CD4-positive, alpha-beta T cell treated with Interleukin-6 at 100 ng/mL for 8 hours (primary cell): ENCODE measurements around the gene SOAT1.
"Not testable (repeated sequence)": the region's sequence is repeated elsewhere in the genome, so short reads cannot be mapped to it uniquely, and the experiment has no call there.

Experiments
- DNase-seq: peaks from one replicate; pipeline ENCODE4 v3.0.0-alpha.2; 2020; ENCODE audit warnings: mixed read lengths, low spot score

SOAT1 gene

DNA sequence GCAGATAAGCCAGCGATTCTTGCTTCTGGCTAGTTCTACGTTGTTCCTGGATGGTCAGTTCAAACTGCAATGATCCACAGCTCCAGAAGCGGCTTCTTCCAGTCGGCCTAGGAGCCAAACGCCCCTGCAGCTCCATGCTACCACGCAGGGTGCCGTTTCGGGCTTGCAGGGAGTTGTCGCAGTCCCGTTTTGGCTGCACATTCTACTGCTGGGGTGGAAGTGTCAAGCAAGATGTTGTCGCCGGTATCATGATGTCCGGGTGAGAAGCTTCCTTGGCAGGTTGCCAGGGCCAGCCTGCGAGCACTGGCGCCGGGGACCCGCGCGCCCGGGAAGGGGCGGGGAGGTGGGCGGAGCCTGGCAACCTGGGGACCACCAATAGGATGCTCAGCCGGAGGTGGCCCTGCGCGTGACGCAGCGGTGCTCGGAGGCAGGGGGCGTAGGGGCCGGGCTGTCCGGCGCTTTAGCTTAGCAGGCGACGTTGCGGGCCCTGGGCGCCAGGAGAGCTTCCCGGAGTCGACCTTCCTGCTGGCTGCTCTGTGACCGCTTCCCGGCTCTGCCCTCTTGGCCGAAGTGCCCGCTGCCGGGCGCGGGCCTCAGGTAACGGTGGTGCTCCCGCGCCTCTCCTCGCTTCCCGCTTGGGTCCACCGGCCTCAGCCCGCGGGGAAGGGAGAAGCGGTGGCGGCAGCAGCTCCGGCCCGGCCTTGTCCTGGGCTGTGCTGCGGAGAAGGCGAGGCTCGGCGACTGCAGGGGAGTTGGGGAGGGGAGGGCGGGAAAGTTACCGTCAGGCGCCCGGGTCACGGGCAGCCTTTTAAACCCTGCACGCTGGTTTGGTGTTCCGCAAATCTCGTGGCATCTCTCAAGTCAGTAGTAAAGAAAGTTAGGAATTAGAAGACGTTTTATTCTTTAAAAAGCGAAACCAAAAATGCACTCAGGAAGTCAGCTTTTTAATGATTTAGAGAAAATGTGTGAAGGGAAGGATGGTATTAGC, at the start of gene SOAT1:
SOAT1 (plus strand) TSS at position 458 of the 988 bp plus-strand sequence. CDS start 8,888 bp downstream, outside the sequence.
- DNase-seq = peak; percentile 95

GRCh38 chr1:179245426-179245825, 48.2 kb upstream of the SOAT1 start:
- not testable (repeated sequence) for DNase-seq

- DNase-seq = no peak
Measured at GRCh38 chr1:179247923-179248322, 45.7 kb upstream of the SOAT1 start.

DNA sequence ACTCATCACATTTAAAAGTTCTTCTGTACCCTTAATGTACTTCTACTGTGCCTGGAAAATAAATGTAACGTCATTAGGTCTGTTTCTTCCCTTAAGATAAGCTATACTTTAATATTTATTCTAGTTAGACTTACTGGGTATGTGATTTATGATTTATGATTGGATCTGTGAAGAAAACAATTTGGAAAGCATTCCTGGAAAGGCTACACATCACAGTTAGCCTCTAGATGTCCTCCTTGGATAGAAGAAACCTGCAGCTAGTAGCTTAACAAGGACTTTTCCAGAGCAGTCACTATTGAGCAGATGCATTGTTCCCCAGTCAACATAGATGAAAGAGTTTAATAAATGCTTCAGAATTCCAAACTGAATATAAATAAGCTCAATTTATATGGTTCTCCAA, 41.9 kb upstream of the SOAT1 start:
- no peak for DNase-seq

DNA sequence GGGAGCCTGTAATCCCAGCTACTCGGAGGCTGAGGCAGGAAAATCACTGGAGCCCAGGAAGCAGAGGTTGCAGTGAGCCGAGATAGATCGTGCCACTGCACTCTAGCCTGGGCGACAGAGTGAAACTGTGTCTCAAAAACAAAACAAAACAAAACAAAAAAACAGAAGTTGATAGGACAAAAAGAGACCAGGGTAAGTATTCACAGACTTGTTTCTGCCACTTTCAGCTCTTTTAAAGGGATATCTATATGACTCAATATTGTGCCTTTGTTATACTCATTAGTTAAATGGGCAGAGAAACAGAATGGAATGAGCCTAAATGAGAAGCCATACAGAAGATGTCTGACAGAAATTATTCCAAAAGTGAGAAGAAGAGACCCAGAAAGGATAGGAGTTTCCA, 41.0 kb upstream of the SOAT1 start:
- DNase-seq = no peak

DNA sequence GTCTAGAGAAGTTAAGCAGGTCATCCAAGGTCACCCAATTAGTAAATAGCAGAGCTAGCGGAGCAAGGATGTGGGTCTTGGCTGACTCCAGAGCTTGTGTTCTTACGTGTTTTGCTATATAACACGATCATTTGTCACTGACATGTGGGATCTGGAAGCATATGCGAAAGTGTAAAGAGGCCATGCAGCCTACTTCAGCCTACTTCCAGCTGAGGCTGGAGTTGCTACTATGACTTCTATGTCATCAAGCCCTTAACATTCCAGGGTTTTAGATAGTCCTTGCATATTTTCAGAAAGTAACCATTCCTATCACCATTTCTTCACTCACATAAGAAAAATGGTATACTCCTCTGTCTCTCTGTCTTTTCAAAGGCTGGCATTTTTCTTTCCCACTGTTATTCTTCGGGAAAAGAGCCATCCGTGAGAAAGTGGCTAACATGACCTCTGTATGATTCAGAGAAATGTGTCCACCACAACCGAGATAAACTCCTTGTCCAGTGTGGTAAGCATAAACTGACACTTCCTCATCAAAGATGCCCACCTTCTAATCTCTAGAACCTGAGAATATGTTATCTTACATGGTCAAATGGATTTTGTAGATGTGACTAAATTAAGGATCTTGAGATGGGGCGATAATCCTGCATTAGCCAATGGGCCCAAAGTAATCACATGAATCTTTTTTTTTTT, 40.2 kb upstream of the SOAT1 start:
- no peak for DNase-seq

- DNase-seq = no peak
Measured at GRCh38 chr1:179262183-179262582, 31.4 kb upstream of the SOAT1 start.

- no peak for DNase-seq
Measured at GRCh38 chr1:179263121-179263520, 30.5 kb upstream of the SOAT1 start.

DNA sequence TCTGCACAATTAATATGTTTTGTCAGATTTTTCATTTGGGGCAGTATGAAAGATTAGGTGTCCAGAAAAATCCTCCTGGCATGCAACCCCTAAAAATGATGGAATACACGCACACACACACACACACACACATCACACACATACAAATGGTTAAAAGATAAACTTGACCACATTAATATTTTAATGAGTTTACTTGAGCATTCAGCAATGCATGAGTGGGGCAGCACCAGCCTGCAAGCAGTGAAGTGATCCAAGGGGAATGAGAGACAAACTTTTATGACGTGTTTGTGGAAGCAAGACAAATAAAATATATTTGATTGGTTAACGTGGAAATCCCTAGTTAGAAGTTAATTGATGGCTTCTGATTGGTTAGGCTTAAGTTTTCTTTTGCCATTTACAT, 29.1 kb upstream of the SOAT1 start:
- DNase-seq = no peak

- no peak for DNase-seq
Measured at GRCh38 chr1:179269071-179269470, 24.5 kb upstream of the SOAT1 start.

DNA sequence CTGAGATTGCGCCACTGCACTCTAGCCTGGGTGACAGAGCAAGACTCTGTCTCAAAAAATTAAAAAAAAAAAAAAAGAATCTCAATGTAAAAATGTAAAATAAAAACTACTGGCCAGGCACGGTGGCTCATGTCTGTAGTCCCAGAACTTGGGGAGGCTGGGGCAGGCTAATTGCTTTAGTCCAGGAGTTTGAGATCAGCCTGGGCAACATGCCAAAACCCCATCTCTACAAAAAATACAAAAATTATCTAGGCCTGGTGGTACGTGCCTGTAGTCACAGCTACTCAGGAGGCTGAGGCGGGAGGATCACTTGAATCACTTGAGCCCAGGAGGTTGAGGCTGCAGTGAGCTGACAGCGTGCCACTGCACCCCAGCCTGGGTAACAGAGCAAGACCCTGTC, 19.2 kb upstream of the SOAT1 start:
- not testable (repeated sequence) for DNase-seq

GRCh38 chr1:179278920-179279319, 14.7 kb upstream of the SOAT1 start:
- DNase-seq = no peak

- DNase-seq = no peak
Measured at GRCh38 chr1:179283992-179284391, 9.6 kb upstream of the SOAT1 start.

GRCh38 chr1:179287946-179288345, 5.7 kb upstream of the SOAT1 start:
- no peak for DNase-seq

DNA sequence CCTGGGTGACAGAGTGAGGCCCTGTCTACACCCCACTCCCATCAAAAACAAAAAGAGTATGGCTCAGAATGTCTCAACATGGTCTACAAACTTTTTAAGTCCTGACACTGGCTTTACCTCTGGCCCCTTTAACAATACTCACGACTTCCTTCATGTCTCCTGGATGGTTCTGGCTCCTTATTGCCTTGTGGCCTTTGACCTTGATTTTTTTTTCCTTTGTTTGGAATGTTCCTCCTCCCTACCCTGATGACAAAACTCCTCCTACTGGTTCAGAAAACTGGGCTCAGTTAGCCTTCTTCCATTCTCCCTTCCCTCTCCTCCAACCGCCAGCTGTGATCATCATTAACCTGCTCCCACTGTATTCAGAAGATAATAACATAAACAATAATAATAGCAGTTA, 4.6 kb upstream of the SOAT1 start:
- DNase-seq = no peak

DNA sequence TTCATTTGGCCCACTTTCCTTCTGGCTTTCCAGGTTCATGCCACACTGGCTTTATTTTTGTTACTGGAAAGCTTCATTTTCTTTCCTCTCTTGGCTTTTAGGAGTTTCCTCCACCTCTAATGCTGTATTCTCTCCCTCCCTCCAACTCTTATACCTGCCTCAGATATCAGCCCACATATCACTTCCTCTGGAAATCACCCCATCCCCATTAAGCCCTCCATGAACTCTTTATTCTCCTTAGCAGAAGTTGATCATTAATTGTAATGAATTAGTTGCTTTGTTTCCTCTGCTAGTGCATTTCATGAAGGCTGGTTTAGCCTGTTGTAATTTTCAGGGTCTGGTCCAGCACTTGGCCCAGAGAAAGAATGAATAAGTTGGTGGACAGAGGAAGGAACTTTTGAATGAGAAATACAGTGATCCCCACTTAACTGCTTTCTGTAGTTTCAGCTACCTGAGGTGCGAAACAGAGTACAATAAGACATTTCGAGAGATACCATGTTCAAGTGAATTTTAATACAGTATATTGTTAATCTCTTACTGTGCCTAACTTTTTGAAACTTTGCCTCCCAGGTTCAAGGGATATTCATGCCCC, 1.7 kb downstream of the SOAT1 start:
- DNase-seq = no peak

GRCh38 chr1:179296356-179297104, 2.9 kb downstream of the SOAT1 start:
- DNase-seq = no peak

DNA sequence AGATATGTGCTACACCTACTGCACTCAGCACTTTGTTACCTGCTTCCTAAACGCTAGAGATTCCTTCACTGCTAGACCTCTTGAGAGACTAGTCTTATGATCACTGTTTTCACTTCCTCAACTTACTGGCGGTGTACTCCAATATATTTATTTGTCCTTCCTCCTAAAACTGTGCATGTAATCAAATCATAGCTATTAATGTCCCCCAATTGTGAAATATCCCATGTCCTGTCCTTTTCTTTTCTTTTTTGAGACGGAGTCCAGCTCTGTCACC, 3.4 kb downstream of the SOAT1 start:
- DNase-seq = no peak

- peak; percentile 71 for DNase-seq
Measured at GRCh38 chr1:179298952-179299351, 5.4 kb downstream of the SOAT1 start.

DNA sequence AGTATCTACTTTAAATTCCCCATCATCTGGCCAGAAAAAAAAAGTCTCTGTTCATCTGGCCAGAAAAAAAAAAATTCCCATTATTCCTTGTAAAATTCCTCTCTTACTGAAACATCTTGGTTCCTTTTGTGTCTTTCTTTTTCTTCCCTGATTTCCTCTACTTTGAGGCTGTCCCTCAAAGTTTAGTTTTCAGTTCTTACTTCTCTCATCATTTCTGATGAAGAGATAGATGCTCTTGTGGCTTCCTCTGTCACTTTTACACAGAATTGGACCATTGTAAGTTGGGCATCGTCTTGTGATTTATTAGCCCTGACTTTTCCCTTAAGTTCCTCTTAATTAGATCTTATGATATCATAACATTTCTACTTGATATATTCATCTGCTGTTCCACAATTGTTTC, 6.5 kb downstream of the SOAT1 start:
- no peak for DNase-seq

- DNase-seq = no peak
Measured at GRCh38 chr1:179302070-179302469, 8.5 kb downstream of the SOAT1 start.

DNA sequence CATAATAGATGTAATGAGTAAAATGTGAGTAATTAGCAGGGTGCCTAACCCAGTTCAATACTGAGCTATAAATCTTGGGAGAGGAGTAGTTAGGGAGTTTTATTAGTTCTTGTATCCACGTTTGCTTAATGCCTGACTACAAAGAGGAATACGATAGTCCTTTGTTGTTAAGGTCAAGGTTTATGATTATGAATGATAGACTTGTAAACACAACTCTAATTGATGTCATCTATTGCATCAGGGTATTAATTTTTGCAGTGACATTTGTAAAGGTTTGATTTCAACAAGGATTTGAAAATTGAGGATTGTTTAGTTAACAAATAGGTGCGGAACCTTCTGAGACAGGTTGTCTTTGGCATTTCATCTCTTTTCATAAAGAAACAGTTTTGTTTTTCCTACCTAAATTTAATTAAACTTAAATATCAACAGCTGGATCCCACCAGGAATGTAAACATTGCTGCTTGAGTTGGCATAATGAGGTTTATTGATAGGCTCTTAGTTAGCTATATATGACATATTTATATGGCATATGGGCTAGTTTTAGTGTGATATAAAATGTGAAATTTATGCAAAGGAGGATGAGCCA, 9.7 kb downstream of the SOAT1 start:
- no peak for DNase-seq
